BE2C (cell line): Measurements from ENCODE around the gene GNG12.

Experiments used
- DNase-seq: peaks from one replicate; pipeline ENCODE4 v3.0.0-alpha.2; 2020
- H3K27me3 ChIP-seq: fragments of 250-450 bp; sonication (Bioruptor Pico); 2 replicates; pipeline ENCODE4 v1.5.1; 2020; ENCODE audit warnings: mild to moderate bottlenecking
- H3K36me3 ChIP-seq: fragments of 250-450 bp; sonication (Bioruptor Pico); 2 replicates; pipeline ENCODE4 v1.5.1; 2020; ENCODE audit warnings: mild to moderate bottlenecking
- H3K4me1 ChIP-seq: fragments of 250-450 bp; sonication (Bioruptor Pico); 2 replicates; pipeline ENCODE4 v1.5.1; 2020
- H3K4me3 ChIP-seq: 2 replicates; pipeline ENCODE4 v1.5.1; 2011; ENCODE audit warnings: low read depth, low read length
- H3K9me3 ChIP-seq: fragments of 250-450 bp; sonication (Bioruptor Pico); 2 replicates; pipeline ENCODE4 v1.5.1; 2020
- TF ChIP-seq, protein P1 (sequence below): IDR thresholded peaks from 2 replicates; pipeline ENCODE4 v1.5.1; 2012; ENCODE audit warnings: mild to moderate bottlenecking, low read depth, low read length

GNG12 gene

DNA sequence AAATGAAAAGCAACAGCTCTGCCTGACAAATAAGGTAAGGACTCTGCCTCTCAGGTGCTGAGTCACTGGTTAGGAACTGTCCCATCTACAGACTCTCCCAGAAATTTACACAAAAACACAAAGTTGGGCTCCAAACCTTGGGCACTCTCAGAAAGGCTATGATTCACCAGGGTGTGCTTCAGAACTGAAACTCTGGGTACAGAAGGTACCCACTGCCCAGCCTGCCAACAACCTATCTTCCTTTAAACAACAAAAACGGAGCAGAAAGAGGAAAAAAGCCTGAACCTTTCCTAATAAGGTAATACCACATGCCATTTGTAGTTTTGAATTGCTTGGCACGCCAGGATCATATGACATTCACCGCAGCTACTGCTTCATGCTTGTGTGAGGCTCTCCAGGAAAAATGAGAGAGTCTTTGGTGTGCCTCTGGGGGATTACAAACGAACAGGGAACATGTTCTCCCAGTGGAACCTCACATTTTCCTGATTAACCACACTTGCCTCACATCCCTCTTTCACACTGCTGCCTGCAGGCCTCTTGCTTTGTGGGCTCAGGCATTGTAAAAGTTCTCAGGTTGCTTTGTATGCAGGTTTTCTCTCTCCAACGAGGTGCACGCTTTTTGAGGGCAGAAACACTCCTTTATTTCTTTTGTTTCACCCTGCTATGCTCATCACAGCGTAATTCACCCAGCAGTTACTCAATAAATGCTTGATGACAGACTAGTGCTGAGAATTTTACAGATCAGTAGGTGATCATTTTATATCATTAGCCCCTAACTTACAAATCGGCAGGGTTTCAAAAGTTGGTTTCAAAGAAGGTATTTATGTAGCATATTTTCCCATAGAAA lies 83.2 kb downstream of the GNG12 start:
- Histone ChIP-seq H3K36me3 (no peaks in the 10 kb centered on the region), H3K9me3 (no peaks in the 10 kb centered on the region), H3K4me1 (no peaks in the 10 kb centered on the region), H3K4me3 (no peak overlapping the region), H3K27me3 (no peaks in the 10 kb centered on the region)
- DNase-seq: no peak
- TF ChIP-seq, protein P1, sequence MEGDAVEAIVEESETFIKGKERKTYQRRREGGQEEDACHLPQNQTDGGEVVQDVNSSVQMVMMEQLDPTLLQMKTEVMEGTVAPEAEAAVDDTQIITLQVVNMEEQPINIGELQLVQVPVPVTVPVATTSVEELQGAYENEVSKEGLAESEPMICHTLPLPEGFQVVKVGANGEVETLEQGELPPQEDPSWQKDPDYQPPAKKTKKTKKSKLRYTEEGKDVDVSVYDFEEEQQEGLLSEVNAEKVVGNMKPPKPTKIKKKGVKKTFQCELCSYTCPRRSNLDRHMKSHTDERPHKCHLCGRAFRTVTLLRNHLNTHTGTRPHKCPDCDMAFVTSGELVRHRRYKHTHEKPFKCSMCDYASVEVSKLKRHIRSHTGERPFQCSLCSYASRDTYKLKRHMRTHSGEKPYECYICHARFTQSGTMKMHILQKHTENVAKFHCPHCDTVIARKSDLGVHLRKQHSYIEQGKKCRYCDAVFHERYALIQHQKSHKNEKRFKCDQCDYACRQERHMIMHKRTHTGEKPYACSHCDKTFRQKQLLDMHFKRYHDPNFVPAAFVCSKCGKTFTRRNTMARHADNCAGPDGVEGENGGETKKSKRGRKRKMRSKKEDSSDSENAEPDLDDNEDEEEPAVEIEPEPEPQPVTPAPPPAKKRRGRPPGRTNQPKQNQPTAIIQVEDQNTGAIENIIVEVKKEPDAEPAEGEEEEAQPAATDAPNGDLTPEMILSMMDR: no peak

DNA sequence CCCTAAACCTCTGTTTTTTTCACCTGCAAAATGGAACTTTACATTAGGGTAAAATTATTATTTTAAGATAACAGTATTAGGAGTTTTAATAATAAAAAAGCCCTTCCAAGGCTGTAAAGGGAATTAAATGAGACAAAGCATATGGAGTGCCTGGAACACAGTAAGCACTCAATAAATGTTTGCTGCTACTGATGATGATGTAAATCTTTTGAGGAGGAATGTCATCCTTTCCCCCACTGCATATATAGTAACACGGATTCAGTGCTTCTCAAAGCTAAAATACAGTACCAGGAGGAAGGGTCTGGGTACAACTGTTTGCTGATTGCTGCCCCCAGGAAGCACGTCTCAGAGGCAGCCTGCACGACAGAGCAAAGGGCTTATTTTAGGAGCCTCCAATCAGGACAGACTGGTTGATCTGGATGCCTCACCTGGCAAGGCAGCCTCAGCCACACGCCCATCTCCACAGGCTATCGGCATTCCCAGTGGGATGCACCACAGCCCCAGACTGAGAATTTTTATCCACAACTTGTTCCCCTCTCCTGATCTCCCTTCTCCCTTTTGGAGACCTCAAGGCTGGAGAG lies 83.9 kb downstream of the GNG12 start:
- TF ChIP-seq, protein P1: no peak
- no peaks in the 10 kb centered on the region for H3K27me3 ChIP-seq
- H3K4me1 ChIP-seq: no peaks in the 10 kb centered on the region
- no peaks in the 10 kb centered on the region for H3K36me3 ChIP-seq
- no peaks in the 10 kb centered on the region for H3K9me3 ChIP-seq
- no peak for DNase-seq
- H3K4me3 ChIP-seq: no peak overlapping the region

DNA sequence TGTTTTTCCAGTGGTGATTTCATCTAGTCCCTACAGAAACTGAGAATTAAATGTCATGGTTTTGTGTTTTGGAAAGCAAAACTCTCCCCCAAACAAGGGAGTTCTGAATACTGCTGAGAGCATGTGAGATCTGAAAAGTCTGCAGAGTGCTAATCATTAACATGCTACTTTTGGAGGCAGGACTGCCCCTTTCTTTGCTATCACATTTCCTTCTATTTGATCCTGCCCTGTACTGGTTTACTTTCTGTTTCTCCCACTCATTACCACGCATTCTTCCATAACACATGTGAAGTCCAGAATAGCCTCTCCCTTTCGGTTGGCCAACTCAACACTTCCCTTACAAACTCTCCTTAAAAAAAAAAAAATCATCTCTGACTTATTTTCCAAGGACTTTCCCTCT lies 84.6 kb downstream of the GNG12 start:
- H3K9me3 ChIP-seq: no peaks in the 10 kb centered on the region
- TF ChIP-seq, protein P1: no peak
- no peak for DNase-seq
- no peaks in the 10 kb centered on the region for H3K36me3 ChIP-seq
- no peaks in the 10 kb centered on the region for H3K4me1 ChIP-seq
- no peak overlapping the region for H3K4me3 ChIP-seq
- no peaks in the 10 kb centered on the region for H3K27me3 ChIP-seq

DNA sequence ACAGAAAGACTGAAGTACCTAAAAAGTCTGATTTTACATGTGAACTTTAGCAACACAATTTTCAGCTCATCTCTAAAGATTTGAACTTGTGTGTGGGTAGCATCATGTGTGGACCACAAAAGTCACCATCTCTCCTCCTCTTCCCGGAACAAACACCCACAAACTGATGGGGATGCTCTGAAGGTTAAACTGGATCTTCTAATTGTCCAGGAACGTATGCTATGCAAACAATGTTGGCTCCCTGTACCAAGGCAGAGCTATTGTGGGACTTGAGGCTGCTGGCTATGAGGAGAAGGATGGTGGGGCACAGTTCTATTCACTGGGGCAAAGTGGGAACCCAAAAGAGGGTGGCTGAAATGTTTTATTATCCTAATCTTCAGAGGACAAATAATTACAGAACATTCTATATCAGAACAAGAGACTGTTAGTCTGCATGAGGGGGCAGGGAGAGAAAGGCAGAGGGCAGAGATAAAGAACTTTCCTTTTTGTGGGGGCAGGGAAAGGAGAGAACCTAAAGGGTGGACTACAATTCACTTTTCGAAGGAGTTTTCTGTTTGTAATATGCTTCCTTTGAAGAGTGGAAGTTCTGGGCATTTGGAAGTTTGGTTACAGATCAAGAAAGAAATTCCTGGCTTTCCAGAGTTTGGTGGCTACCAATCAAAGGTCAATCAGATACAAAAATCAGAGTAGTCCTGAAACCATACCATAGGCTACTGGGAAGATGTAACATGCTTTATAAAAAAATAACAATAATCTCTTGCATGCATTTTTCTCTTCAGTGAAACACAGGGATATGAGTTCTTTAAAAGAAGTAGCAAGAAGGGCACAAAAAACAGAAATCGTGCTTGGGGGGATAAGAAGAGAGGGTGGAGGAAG lies 85.4 kb downstream of the GNG12 start:
- no peaks in the 10 kb centered on the region for H3K4me1 ChIP-seq
- H3K9me3 ChIP-seq: no peaks in the 10 kb centered on the region
- no peaks in the 10 kb centered on the region for H3K27me3 ChIP-seq
- TF ChIP-seq, protein P1: no peak
- DNase-seq: no peak
- H3K4me3 ChIP-seq: no peak overlapping the region
- no peaks in the 10 kb centered on the region for H3K36me3 ChIP-seq

DNA sequence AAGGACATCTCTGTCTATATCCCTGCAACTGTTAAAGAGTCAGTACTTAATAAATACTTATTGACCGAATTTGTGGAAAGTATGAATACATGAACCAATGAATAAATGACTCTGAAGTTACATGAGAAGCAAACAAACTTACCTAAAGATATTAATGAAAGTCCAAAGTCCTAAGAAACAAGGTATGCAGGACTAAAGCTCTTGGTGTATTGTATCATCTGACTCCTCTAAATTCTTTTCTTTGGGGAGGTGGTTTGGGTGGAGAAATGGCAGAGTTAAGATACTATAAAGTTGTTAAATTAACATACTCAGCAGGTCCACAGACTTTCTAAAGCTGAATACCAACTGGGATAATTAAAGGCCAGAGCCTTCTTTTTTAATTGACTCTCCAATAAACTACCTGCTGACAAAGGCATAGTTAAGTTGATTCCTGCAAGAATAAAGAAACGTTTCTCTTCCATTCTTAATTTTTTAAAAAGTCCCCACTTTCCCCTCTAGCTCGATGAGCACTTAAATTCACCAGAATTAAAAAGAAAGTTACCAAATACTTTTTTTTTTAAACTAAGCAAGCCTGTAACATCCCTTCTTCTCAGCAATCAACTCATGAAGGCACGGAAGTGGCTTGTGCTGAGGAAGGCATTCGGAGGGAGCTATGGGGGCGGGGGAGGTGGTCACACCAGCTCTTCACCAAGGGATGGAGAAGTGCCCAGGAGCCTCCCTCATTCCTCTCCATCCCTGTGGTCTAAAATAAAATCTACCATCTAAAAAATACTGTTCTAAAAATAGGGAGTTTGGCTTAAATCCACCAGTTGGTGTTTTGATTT lies 87.2 kb downstream of the GNG12 start:
- no peak overlapping the region for H3K4me3 ChIP-seq
- no peak for DNase-seq
- no peaks in the 10 kb centered on the region for H3K9me3 ChIP-seq
- H3K36me3 ChIP-seq: no peaks in the 10 kb centered on the region
- H3K27me3 ChIP-seq: no peaks in the 10 kb centered on the region
- H3K4me1 ChIP-seq: no peaks in the 10 kb centered on the region
- TF ChIP-seq, protein P1: no peak
